Measurements from ENCODE around the gene IFT80. TPM values are rescaled to one million over a fixed set of nuclear protein-coding genes. Genes with fewer than 3 reads are reported as not detected.

IFT80 gene
- total RNA-seq, 5 donors from 2014 or later (not counting 1 experiment from before 2014, with no cell fraction given), result 22.5 to 34.2 (median 26.4) TPM

GRCh38 chr3:160381470-160381869 is 17.6 kb downstream of the IFT80 start:
- no CpG with 5 or more reads among the region's 1 CpG for WGBS (ENCODE audit: insufficient coverage)
- ATAC-seq (replicated peaks in 1 of 4) (no peak), DNase-seq (no peak)
- Mint-ChIP-seq H3K4me1 (peaks cover 2 to 10% (median 7%) of the 10 kb centered on the region in 3 donors), H3K9me3 (no peaks in the 10 kb centered on the region), H3K4me3 (no peak overlapping the region), H3K36me3 (peaks cover 34% of the 10 kb centered on the region), H3K27me3 (no peaks in the 10 kb centered on the region), H3K27ac (no peak overlapping the region)
- H3K4me1 ChIP-seq (ENCODE audit: control insufficient read depth in 1 of 2, extremely low read depth in 1 of 2, insufficient read depth in 2 of 2, low read length in 2 of 2), result peaks cover 0 to 3% of the 10 kb centered on the region in 2 experiments
- H3K27ac ChIP-seq (ENCODE audit: low read length), result no peak overlapping the region
- peaks cover 0 to 6% of the 10 kb centered on the region in 2 donors for H3K36me3 ChIP-seq (ENCODE audit: control insufficient read depth in 2 of 2, extremely low read depth in 1 of 2, insufficient read depth in 1 of 2, low read length in 1 of 2)
- no peaks in the 10 kb centered on the region for H3K9me3 ChIP-seq
- H3K4me3 ChIP-seq (ENCODE audit: control insufficient read depth in 1 of 2, extremely low read depth in 1 of 2, low read length in 1 of 2), result no peak overlapping the region
- ChIA-PET CTCF (interaction anchor here in 1 of 2 donors (0.7 to 1.2 kb wide), 2 partner anchors 31 to 50 kb away, joined by 3 read pairs; no protein-coding TSS in a partner anchor), POLR2A (no interaction called here)
- no peaks in the 10 kb centered on the region for H3K27me3 ChIP-seq (replicated peaks in 1 of 2; ENCODE audit: control insufficient read depth in 2 of 2, extremely low read depth in 1 of 2, insufficient read depth in 2 of 2, low read length in 1 of 2)

- no peaks in the 10 kb centered on the region for H3K27me3 ChIP-seq (replicated peaks in 1 of 2; ENCODE audit: control insufficient read depth in 2 of 2, extremely low read depth in 1 of 2, insufficient read depth in 2 of 2, low read length in 1 of 2)
- ChIA-PET CTCF (no interaction called here), POLR2A (no interaction called here)
- no peak overlapping the region for H3K27ac ChIP-seq (ENCODE audit: low read length)
- H3K36me3 ChIP-seq (ENCODE audit: control insufficient read depth in 2 of 2, extremely low read depth in 1 of 2, insufficient read depth in 1 of 2, low read length in 1 of 2), result peaks cover 0 to 6% of the 10 kb centered on the region in 2 donors
- DNase-seq, result no peak
- Mint-ChIP-seq H3K27ac (no peak overlapping the region), H3K4me1 (no peaks in the 10 kb centered on the region), H3K27me3 (no peaks in the 10 kb centered on the region), H3K9me3 (no peaks in the 10 kb centered on the region), H3K36me3 (peaks cover 42% of the 10 kb centered on the region), H3K4me3 (no peak overlapping the region)
- no peaks in the 10 kb centered on the region for H3K4me1 ChIP-seq (ENCODE audit: control insufficient read depth in 1 of 2, extremely low read depth in 1 of 2, insufficient read depth in 2 of 2, low read length in 2 of 2)
- ATAC-seq (replicated peaks in 1 of 4), result no peak
- H3K4me3 ChIP-seq (ENCODE audit: control insufficient read depth in 1 of 2, extremely low read depth in 1 of 2, low read length in 1 of 2), result no peak overlapping the region
- 100% methylated on average over 1 of the region's 4 CpGs for WGBS (ENCODE audit: insufficient coverage)
- H3K9me3 ChIP-seq, result no peaks in the 10 kb centered on the region
Observed at GRCh38 chr3:160379628-160380214, 19.3 kb downstream of the IFT80 start.

- H3K9me3 Mint-ChIP-seq, result no peaks in the 10 kb centered on the region
- POLR2A ChIA-PET, result interaction anchor here (0.7 kb wide), 2 partner anchors 62 to 96 kb away, joined by 5 read pairs; no protein-coding TSS in a partner anchor
- no peaks in the 10 kb centered on the region for H3K4me1 Mint-ChIP-seq
- Histone ChIP-seq H3K36me3 (ENCODE audit: control insufficient read depth in 2 of 2, extremely low read depth in 1 of 2, insufficient read depth in 1 of 2, low read length in 1 of 2) (peaks cover 0 to 14% of the 10 kb centered on the region in 2 donors), H3K4me3 (ENCODE audit: control insufficient read depth in 1 of 2, extremely low read depth in 1 of 2, low read length in 1 of 2) (no peak overlapping the region), H3K27me3 (replicated peaks in 1 of 2; ENCODE audit: control insufficient read depth in 2 of 2, extremely low read depth in 1 of 2, insufficient read depth in 2 of 2, low read length in 1 of 2) (no peaks in the 10 kb centered on the region), H3K27ac (ENCODE audit: low read length) (no peak overlapping the region), H3K4me1 (ENCODE audit: control insufficient read depth in 1 of 2, extremely low read depth in 1 of 2, insufficient read depth in 2 of 2, low read length in 2 of 2) (no peaks in the 10 kb centered on the region), H3K9me3 (no peaks in the 10 kb centered on the region)
- H3K27ac Mint-ChIP-seq, result no peak overlapping the region
- WGBS (ENCODE audit: insufficient coverage), result no CpG with 5 or more reads among the region's 1 CpG
- no peak overlapping the region for H3K4me3 Mint-ChIP-seq
- DNase-seq (no peak), ATAC-seq (replicated peaks in 1 of 4) (no peak)
- H3K27me3 Mint-ChIP-seq, result no peaks in the 10 kb centered on the region
- CTCF ChIA-PET, result interaction anchor here in 1 of 2 donors (1.9 kb wide), 1 partner anchor 35 kb away, joined by 8 read pairs; no protein-coding TSS in a partner anchor
- H3K36me3 Mint-ChIP-seq, result peaks cover 52% of the 10 kb centered on the region
Observed at GRCh38 chr3:160378331-160379109, 20.5 kb downstream of the IFT80 start.

DNA sequence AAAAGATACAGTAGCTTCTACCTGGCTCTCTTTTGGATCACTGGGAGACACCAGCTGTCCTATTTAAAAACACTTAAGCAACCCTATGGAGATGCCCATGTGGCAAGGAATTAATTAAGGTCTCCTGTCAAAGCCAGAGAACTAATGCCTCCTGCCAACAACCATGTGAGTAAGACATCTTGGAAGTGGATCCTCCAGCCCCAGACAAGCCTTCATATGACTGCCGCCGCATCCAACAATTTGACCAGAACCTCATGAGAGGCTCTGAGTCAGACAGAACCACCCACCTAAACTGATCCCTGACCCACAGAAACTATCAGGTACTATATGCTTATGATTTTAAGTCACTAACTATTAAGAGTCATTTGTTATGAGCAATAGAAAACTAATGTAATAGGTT is 22.3 kb downstream of the IFT80 start:
- Mint-ChIP-seq H3K36me3 (peaks cover 56% of the 10 kb centered on the region), H3K4me1 (peaks cover 0 to 2% (median 0%) of the 10 kb centered on the region in 3 donors), H3K27me3 (no peaks in the 10 kb centered on the region), H3K4me3 (no peak overlapping the region), H3K9me3 (no peaks in the 10 kb centered on the region), H3K27ac (no peak overlapping the region)
- H3K27me3 ChIP-seq (replicated peaks in 1 of 2; ENCODE audit: control insufficient read depth in 2 of 2, extremely low read depth in 1 of 2, insufficient read depth in 2 of 2, low read length in 1 of 2), result no peaks in the 10 kb centered on the region
- H3K4me1 ChIP-seq (ENCODE audit: control insufficient read depth in 1 of 2, extremely low read depth in 1 of 2, insufficient read depth in 2 of 2, low read length in 2 of 2), result peaks cover 0 to 3% of the 10 kb centered on the region in 2 experiments
- 90% methylated on average over 2 of the region's 2 CpGs for whole genome bisulfite sequencing (ENCODE audit: insufficient coverage)
- H3K36me3 ChIP-seq (ENCODE audit: control insufficient read depth in 2 of 2, extremely low read depth in 1 of 2, insufficient read depth in 1 of 2, low read length in 1 of 2), result peaks cover 0 to 14% of the 10 kb centered on the region in 2 donors
- POLR2A ChIA-PET, result interaction anchor here in 1 of 2 donors (0.6 kb wide), 1 partner anchor 152 kb away, joined by 3 read pairs; no protein-coding TSS in a partner anchor
- H3K9me3 ChIP-seq, result no peaks in the 10 kb centered on the region
- DNase-seq, result no peak
- ATAC-seq (replicated peaks in 1 of 4), result no peak
- CTCF ChIA-PET, result no interaction called here
- no peak overlapping the region for H3K27ac ChIP-seq (ENCODE audit: low read length)
- no peak overlapping the region for H3K4me3 ChIP-seq (ENCODE audit: control insufficient read depth in 1 of 2, extremely low read depth in 1 of 2, low read length in 1 of 2)

- H3K36me3 ChIP-seq (ENCODE audit: control insufficient read depth in 2 of 2, extremely low read depth in 1 of 2, insufficient read depth in 1 of 2, low read length in 1 of 2), result peaks cover 0 to 14% of the 10 kb centered on the region in 2 donors
- ChIA-PET CTCF (no interaction called here), POLR2A (no interaction called here)
- H3K4me3 ChIP-seq (ENCODE audit: control insufficient read depth in 1 of 2, extremely low read depth in 1 of 2, low read length in 1 of 2), result no peak overlapping the region
- ATAC-seq (replicated peaks in 1 of 4) (no peak), DNase-seq (no peak)
- no peaks in the 10 kb centered on the region for H3K9me3 ChIP-seq
- Mint-ChIP-seq H3K4me1 (peaks cover 14 to 15% (median 15%) of the 10 kb centered on the region in 3 donors), H3K36me3 (peaks cover 58% of the 10 kb centered on the region), H3K9me3 (no peaks in the 10 kb centered on the region), H3K27ac (no peak overlapping the region), H3K27me3 (no peaks in the 10 kb centered on the region), H3K4me3 (no peak overlapping the region)
- H3K27ac ChIP-seq (ENCODE audit: low read length), result no peak overlapping the region
- peaks cover 6 to 11% of the 10 kb centered on the region in 2 experiments for H3K4me1 ChIP-seq (ENCODE audit: control insufficient read depth in 1 of 2, extremely low read depth in 1 of 2, insufficient read depth in 2 of 2, low read length in 2 of 2)
- H3K27me3 ChIP-seq (replicated peaks in 1 of 2; ENCODE audit: control insufficient read depth in 2 of 2, extremely low read depth in 1 of 2, insufficient read depth in 2 of 2, low read length in 1 of 2), result no peaks in the 10 kb centered on the region
- no CpG with 5 or more reads among the region's 1 CpG for WGBS (ENCODE audit: insufficient coverage)
Observed at GRCh38 chr3:160374925-160375324, 24.1 kb downstream of the IFT80 start.

- ATAC-seq (replicated peaks in 1 of 4), result no peak
- ChIA-PET CTCF (no interaction called here), POLR2A (no interaction called here)
- Histone ChIP-seq H3K9me3 (no peaks in the 10 kb centered on the region), H3K4me1 (ENCODE audit: control insufficient read depth in 1 of 2, extremely low read depth in 1 of 2, insufficient read depth in 2 of 2, low read length in 2 of 2) (peaks cover 6 to 15% of the 10 kb centered on the region in 2 experiments), H3K27me3 (replicated peaks in 1 of 2; ENCODE audit: control insufficient read depth in 2 of 2, extremely low read depth in 1 of 2, insufficient read depth in 2 of 2, low read length in 1 of 2) (no peaks in the 10 kb centered on the region), H3K4me3 (ENCODE audit: control insufficient read depth in 1 of 2, extremely low read depth in 1 of 2, low read length in 1 of 2) (no peak overlapping the region), H3K27ac (ENCODE audit: low read length) (no peak overlapping the region), H3K36me3 (ENCODE audit: control insufficient read depth in 2 of 2, extremely low read depth in 1 of 2, insufficient read depth in 1 of 2, low read length in 1 of 2) (peaks cover 0 to 14% of the 10 kb centered on the region in 2 donors)
- Mint-ChIP-seq H3K27ac (no peak overlapping the region), H3K27me3 (no peaks in the 10 kb centered on the region), H3K36me3 (peaks cover 56% of the 10 kb centered on the region), H3K9me3 (no peaks in the 10 kb centered on the region), H3K4me1 (peaks cover 17 to 18% (median 17%) of the 10 kb centered on the region in 3 donors), H3K4me3 (no peak overlapping the region)
- DNase-seq, result no peak
- no CpG with 5 or more reads among the region's 2 CpGs for WGBS (ENCODE audit: insufficient coverage)
Observed at GRCh38 chr3:160374472-160374871, 24.6 kb downstream of the IFT80 start.
